Measurements from ENCODE around the gene EXOC3. TPM values are rescaled to one million over a fixed set of nuclear protein-coding genes. Genes with fewer than 3 reads are reported as not detected.

The EXOC3 gene
- total RNA-seq, 1 donor from 2014 or later: 64.6 TPM

- TF ChIP-seq CTCF (conservative IDR thresholded peaks at IDR 0.05): no peak
Measured at GRCh38 chr5:464446-464842, 21.5 kb downstream of the EXOC3 start.

GRCh38 chr5:464843-465590 is 22.0 kb downstream of the EXOC3 start:
- TF ChIP-seq CTCF (conservative IDR thresholded peaks at IDR 0.05): no peak
- no peak for DNase-seq (ENCODE audit: extremely low spot score, unreplicated experiment)
- H3K27ac Mint-ChIP-seq: no peak overlapping the region

More at GRCh38 chr5:464446-464842, 21.5 kb downstream of the EXOC3 start:
- H3K27ac Mint-ChIP-seq: no peak overlapping the region
- H3K36me3 Mint-ChIP-seq: peaks cover 19% of the 10 kb centered on the region
- H3K9me3 Mint-ChIP-seq: no peaks in the 10 kb centered on the region
- H3K27me3 Mint-ChIP-seq: no peaks in the 10 kb centered on the region
- DNase-seq (ENCODE audit: extremely low spot score, unreplicated experiment): no peak
- H3K4me1 Mint-ChIP-seq (ENCODE audit: unreplicated experiment): no peaks in the 10 kb centered on the region
- H3K4me3 Mint-ChIP-seq: no peak overlapping the region

GRCh38 chr5:465591-466403 is 22.8 kb downstream of the EXOC3 start:
- Mint-ChIP-seq H3K27me3 (no peaks in the 10 kb centered on the region), H3K27ac (no peak overlapping the region), H3K36me3 (peaks cover 10% of the 10 kb centered on the region), H3K4me3 (no peak overlapping the region), H3K4me1 (ENCODE audit: unreplicated experiment) (no peaks in the 10 kb centered on the region), H3K9me3 (no peaks in the 10 kb centered on the region)
- no peak for TF ChIP-seq CTCF (conservative IDR thresholded peaks at IDR 0.05)
- DNase-seq (ENCODE audit: extremely low spot score, unreplicated experiment): no peak

More at GRCh38 chr5:464843-465590, 22.0 kb downstream of the EXOC3 start:
- peaks cover 13% of the 10 kb centered on the region for H3K36me3 Mint-ChIP-seq
- no peaks in the 10 kb centered on the region for H3K4me1 Mint-ChIP-seq (ENCODE audit: unreplicated experiment)
- H3K4me3 Mint-ChIP-seq: no peak overlapping the region
- no peaks in the 10 kb centered on the region for H3K9me3 Mint-ChIP-seq
- H3K27me3 Mint-ChIP-seq: no peaks in the 10 kb centered on the region

- Mint-ChIP-seq H3K36me3 (peaks cover 8% of the 10 kb centered on the region), H3K9me3 (no peaks in the 10 kb centered on the region), H3K27ac (no peak overlapping the region), H3K4me1 (ENCODE audit: unreplicated experiment) (peaks cover 5% of the 10 kb centered on the region), H3K27me3 (no peaks in the 10 kb centered on the region), H3K4me3 (no peak overlapping the region)
- no peak for TF ChIP-seq CTCF (conservative IDR thresholded peaks at IDR 0.05)
- no peak for DNase-seq (ENCODE audit: extremely low spot score, unreplicated experiment)
Measured at GRCh38 chr5:466661-467310, 23.8 kb downstream of the EXOC3 start.

GRCh38 chr5:468401-468800 is 25.4 kb downstream of the EXOC3 start:
- Mint-ChIP-seq H3K27me3 (no peaks in the 10 kb centered on the region), H3K27ac (no peak overlapping the region), H3K4me1 (ENCODE audit: unreplicated experiment) (peaks cover 7% of the 10 kb centered on the region), H3K9me3 (no peaks in the 10 kb centered on the region), H3K4me3 (no peak overlapping the region), H3K36me3 (no peaks in the 10 kb centered on the region)
- no peak for TF ChIP-seq CTCF (conservative IDR thresholded peaks at IDR 0.05)
- no peak for DNase-seq (ENCODE audit: extremely low spot score, unreplicated experiment)
